ENCODE data around the gene TNS1.

Gene TNS1

DNA sequence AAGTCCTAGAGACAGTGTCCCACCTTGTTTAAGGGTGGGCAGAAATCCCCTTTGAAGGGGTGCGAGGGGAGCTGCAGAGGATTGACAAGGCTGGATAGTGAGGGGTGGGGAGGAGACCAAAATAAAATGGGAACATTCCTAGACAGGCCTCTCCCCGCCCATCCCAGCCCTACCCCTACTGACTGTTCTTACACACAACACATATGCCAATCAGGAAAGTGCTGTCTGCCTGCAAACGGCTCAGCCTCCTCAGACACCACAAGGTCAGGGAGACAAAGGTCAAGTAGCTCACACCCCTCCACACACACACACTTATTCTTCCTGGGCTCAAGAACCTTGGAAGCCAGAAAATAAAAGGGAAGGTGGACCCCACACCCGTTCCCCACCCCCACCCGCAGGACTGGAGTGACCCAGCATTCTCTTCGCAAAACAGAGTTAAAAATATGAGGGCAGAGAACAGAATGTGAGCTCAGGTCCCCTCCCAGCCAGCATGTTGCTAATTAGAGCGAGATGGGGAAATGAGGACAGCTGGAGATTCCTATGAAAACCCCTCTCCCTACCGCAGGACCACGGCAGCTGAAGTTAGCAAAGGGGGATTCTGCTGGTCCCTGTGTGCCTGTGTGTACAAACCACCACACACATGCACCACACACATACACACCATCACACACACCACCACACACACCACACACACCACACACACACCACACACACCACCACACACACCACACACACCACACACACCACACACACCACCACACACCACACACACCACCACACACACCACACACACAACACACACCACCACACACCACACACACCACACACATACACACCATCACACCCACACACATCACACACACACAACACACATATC, 197.8 kb downstream of the TNS1 start:
- peak; percentile 19 for DNase-seq
- in situ Hi-C loops (cut with MboI; ENCODE audit: low pct_unique_long_range_greater_than_20kb, low sequenced_read_pairs) = no loop called here

DNA sequence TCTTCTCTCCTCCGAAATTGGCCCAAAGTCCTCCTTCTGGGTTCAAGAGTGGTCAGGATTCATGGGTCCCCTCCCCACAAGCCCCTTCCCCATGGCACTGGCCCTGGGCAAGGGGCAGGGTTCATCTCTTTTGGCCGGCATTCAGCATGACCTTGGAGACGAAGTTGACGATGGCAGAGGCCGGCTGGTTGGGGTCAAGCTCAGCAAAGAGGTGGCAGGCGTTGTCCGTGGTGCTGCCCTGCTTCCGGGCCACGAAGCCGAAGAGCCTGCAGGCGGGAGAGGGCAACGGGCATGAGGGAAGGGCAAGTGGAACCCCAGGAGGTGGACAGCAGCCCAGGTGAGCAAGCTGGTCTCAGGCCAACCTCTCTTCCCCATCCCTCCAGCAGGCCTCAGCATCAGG, 198.5 kb downstream of the TNS1 start:
- DNase-seq = no peak
- in situ Hi-C loops (cut with MboI; ENCODE audit: low pct_unique_long_range_greater_than_20kb, low sequenced_read_pairs) = no loop called here

DNA sequence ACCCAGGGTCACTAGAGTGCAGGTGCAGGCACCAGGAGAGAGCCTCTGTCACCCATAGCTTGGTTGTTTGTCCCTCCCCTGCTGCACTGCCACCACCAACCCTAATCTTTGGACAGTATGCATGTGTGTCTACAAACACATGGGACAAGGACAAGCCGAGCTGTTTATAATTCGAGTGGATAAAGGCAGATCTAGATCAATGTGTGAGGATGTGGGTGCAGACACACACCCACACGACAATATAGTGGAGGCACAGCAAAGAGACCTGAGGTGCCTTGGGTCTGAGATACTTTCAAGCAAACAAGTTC, 199.2 kb downstream of the TNS1 start:
- DNase-seq = no peak
- in situ Hi-C loops (cut with MboI; ENCODE audit: low pct_unique_long_range_greater_than_20kb, low sequenced_read_pairs) = no loop called here

DNA sequence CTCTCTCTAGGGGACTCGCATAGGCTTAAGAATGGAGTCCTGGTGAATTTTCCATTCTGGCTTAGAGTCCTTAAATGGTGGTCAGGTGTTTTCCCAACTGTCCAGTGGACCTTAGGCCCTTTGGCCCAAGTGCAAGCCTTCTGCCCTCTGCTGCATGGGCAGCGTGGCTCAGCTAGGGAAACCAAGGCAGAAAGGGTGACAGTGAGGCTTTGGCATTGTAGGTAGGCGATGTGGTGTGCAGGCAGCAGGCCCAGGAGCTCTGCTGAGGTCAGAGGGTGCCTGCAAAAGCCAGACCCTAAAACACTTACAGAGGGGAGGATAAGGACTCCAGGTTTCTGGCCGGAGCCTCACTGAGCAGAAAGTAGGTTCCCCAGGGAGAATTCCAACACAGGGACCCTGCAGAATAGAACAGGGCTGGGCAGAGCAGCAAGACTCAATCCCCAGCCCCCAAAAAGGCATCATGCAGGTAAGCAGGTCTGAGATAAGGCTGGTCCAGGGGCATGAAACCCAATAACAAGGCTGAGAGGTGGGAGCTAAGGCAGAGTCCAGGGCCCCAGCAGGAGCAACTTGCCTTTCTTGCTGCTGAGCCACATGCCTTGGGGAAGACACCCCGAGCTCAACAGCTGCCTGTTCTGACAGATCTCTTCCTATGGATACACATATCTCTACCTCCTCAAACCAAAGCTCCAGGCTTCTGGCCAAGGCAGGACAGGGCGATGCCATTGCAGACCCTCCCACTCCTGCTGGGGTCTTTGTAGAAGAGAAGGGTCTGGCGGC, 199.7 kb downstream of the TNS1 start:
- no peak for DNase-seq
- in situ Hi-C loops (cut with MboI; ENCODE audit: low pct_unique_long_range_greater_than_20kb, low sequenced_read_pairs) = no loop called here

DNA sequence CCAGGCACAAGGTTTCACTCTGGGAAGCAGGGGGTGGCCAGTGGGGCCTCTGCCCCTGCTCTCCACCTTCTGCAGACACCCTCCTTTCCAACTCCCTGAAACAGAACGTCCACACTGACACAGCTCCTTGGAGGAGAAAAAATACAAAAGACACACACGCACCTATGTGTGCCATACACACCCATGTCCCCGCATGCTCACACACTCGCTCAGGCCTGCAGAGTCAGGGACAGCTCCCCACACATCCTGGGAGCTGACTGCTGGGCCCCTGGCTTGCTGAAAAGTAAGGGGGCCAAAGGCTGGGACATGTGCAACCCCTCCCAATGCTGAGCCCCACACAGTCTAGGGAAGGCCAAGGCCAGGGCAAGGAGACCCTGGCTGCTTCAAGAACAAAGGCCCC, 200.5 kb downstream of the TNS1 start:
- in situ Hi-C loops (cut with MboI; ENCODE audit: low pct_unique_long_range_greater_than_20kb, low sequenced_read_pairs) = no loop called here
- no peak for DNase-seq

GRCh38 chr2:217801711-217802110, 201.1 kb downstream of the TNS1 start:
- no peak for DNase-seq
- in situ Hi-C loops (cut with MboI; ENCODE audit: low pct_unique_long_range_greater_than_20kb, low sequenced_read_pairs) = no loop called here

- DNase-seq = no peak
- in situ Hi-C loops (cut with MboI; ENCODE audit: low pct_unique_long_range_greater_than_20kb, low sequenced_read_pairs) = no loop called here
These were observed 201.7 kb downstream of the TNS1 start for GRCh38 chr2:217801115-217801531.

GRCh38 chr2:217800433-217801114, 202.2 kb downstream of the TNS1 start:
- in situ Hi-C loops (cut with MboI; ENCODE audit: low pct_unique_long_range_greater_than_20kb, low sequenced_read_pairs) = no loop called here

DNA sequence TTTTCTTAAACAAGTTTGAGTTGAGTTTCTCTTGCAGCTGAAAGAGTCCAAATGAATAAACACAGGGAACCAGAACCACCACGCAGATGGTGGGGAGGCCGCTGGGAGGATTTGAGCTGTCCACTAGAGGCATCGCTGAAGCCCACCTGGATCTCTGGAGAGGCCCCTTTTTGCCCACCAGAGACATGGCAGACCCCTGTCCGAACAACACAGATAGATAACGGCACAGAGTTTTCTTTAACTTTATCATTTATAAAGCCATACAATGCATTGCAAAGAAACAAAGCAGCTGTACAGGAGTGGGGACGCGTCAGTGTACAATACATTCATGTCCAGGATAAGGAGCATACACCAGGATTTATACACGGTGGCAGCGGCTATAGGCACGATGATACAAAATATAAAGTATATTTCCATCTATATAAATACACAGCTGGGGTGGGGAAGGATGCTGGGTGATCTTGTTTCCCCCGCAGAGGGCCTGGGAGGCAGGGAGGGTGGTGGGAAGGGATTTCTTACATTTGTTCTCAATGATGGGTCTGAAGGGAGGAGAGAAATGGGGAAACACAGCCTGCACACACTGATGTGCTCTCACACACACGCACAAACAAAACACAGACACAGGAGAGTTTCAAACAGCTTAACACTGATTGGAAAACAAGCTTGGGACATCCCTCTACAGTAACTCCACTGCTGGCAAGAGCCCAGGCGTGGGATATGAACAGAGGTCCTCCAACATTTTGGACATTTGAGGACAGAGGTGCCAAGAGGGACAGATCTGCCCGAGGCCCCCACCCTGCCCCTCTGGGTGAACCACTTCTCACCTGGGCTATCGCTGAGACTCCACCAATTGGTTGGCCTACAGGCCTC, 203.0 kb downstream of the TNS1 start:
- DNase-seq = no peak
- in situ Hi-C loops (cut with MboI; ENCODE audit: low pct_unique_long_range_greater_than_20kb, low sequenced_read_pairs) = loop anchor here (10.0 to 25.0 kb wide), 2 partner anchors 95 to 213 kb away; partner anchors contain the start of gene TNS1

More at GRCh38 chr2:217800433-217801114, 202.2 kb downstream of the TNS1 start:
- DNase-seq = no peak

GRCh38 chr2:217798743-217799562, 203.8 kb downstream of the TNS1 start:
- peak; percentile 92 for DNase-seq
- in situ Hi-C loops (cut with MboI; ENCODE audit: low pct_unique_long_range_greater_than_20kb, low sequenced_read_pairs) = loop anchor here (10.0 to 25.0 kb wide), 2 partner anchors 96 to 213 kb away; partner anchors contain the start of gene TNS1

- in situ Hi-C loops (cut with MboI; ENCODE audit: low pct_unique_long_range_greater_than_20kb, low sequenced_read_pairs) = loop anchor here (10.0 to 25.0 kb wide), 2 partner anchors 97 to 214 kb away; partner anchors contain the start of gene TNS1
- DNase-seq = no peak
These were observed 204.6 kb downstream of the TNS1 start for GRCh38 chr2:217798191-217798590.

DNA sequence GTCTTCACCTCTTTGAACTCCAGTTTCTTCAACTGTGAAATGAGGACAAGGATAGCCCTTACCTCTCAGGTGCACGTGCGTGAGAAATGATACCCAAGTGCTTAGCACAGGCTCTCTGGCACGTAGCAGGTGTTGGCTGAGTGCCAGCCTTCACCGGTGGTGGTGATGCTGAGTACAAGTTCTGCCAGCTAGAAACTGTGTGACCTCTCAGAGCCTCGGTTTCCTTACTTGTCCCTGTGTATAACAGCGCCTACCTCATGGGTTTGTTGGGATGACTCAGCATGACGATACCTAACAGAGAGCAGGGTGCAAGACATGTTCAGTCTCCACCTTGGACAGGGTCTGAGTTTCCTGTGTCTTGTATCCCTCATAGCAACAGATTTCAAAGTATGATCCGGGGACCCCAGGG, 205.1 kb downstream of the TNS1 start:
- in situ Hi-C loops (cut with MboI; ENCODE audit: low pct_unique_long_range_greater_than_20kb, low sequenced_read_pairs) = loop anchor here (10.0 to 25.0 kb wide), 2 partner anchors 97 to 215 kb away; partner anchors contain the start of gene TNS1
- no peak for DNase-seq

DNA sequence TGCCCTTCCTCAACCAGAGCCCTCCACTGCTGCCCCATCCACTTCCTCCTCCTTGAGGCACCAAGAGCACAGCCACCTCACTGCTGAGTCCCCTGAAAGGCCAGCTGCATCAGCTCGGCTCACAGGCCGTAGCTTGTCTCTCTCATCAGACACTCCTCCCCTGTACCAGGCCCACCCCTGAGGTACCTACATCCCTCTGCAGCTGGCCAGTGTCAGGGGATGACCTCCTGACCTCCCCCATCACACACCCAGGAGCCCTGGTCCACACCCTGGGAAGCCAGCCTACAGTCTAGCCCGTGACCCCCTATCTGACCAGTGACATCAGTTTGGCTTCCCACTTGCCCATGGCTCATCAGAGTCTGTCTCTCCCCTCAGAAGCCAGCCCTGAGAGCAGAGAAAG, 205.6 kb downstream of the TNS1 start:
- in situ Hi-C loops (cut with MboI; ENCODE audit: low pct_unique_long_range_greater_than_20kb, low sequenced_read_pairs) = loop anchor here (10.0 to 25.0 kb wide), 2 partner anchors 98 to 215 kb away; partner anchors contain the start of gene TNS1
- DNase-seq = no peak

GRCh38 chr2:217795706-217796465, 206.9 kb downstream of the TNS1 start:
- in situ Hi-C loops (cut with MboI; ENCODE audit: low pct_unique_long_range_greater_than_20kb, low sequenced_read_pairs) = loop anchor here (10.0 to 25.0 kb wide), 2 partner anchors 99 to 216 kb away; partner anchors contain the start of gene TNS1
- DNase-seq = no peak

DNA sequence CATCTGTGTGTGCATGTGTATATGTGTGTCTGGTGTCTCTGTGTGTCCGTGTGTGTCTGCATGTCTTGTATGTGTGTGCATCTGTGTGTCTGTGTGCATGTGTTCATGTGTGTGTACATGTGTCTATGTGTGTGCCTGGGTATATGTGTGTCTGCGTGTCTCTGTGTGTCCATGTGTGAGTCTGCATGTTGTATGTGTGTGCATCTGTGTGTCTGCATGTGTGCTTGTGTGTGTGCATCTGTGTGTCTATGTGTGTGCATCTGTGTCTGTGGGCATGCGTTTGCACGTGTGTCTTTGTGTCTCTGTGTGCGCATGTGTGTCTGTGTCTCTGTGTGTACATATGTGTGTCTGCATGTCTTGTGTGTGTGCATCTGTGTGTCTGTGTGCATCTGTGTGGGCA, 207.7 kb downstream of the TNS1 start:
- in situ Hi-C loops (cut with MboI; ENCODE audit: low pct_unique_long_range_greater_than_20kb, low sequenced_read_pairs) = loop anchor here (10.0 to 25.0 kb wide), 2 partner anchors 100 to 217 kb away; partner anchors contain the start of gene TNS1
- no peak for DNase-seq

GRCh38 chr2:217794133-217794986, 208.4 kb downstream of the TNS1 start:
- in situ Hi-C loops (cut with MboI; ENCODE audit: low pct_unique_long_range_greater_than_20kb, low sequenced_read_pairs) = loop anchor here (10.0 to 25.0 kb wide), 2 partner anchors 100 to 218 kb away; partner anchors contain the start of gene TNS1
- DNase-seq = no peak
